Measurements from ENCODE around the gene INTS12. TPM values are rescaled to one million over a fixed set of nuclear protein-coding genes. Genes with fewer than 3 reads are reported as not detected.

The INTS12 gene
- total RNA-seq, 1 donor from 2014 or later: 11.5 TPM

DNA sequence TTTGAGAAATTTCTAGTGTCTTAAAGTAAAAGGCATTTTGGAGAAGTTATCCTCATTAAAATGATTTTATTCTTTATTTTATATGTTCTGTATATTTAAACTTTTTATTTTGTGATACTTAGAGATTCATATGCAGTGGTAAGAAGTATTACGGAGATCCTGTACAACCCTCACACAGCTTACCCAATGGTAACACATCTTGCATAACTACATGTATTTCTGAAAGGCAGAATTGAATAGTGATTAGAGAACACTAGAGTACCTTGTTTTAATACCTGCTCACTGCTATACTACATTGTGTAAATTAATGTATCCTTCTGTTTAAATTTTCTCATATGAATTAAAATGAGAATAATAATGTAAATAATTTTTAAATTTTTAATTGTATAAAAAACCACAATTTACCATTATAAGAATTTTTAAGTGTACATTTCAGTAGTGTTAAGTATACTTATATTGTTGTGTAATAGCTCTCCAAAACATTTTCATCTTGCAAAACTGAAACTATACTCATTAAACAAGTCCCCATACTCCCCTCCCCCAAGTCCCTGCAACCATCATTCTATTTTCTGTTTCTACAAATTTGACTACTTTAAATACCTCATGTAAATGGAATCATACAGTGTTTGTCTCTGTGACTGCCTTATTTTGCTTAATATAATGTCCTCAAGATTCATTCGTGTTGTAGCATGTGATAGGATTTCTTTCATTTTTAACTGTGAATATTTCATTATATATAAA is 45.4 kb downstream of the INTS12 start:
- no peak for DNase-seq (ENCODE audit: low spot score in 2 of 2)
- Histone ChIP-seq H3K4me1 (no peaks in the 10 kb centered on the region), H3K4me3 (no peak overlapping the region), H3K9me3 (no peaks in the 10 kb centered on the region), H3K36me3 (no peaks in the 10 kb centered on the region), H3K27ac (no peak overlapping the region), H3K27me3 (no peaks in the 10 kb centered on the region)
- intact Hi-C loops (cut with DNase I): no loop called here
- TF ChIP-seq CTCF (IDR thresholded peaks at IDR 0.05): no peak

- no peak for TF ChIP-seq CTCF (IDR thresholded peaks at IDR 0.05)
- Histone ChIP-seq H3K9me3 (no peaks in the 10 kb centered on the region), H3K4me3 (no peak overlapping the region), H3K36me3 (no peaks in the 10 kb centered on the region), H3K4me1 (no peaks in the 10 kb centered on the region), H3K27me3 (no peaks in the 10 kb centered on the region), H3K27ac (no peak overlapping the region)
- intact Hi-C loops (cut with DNase I): no loop called here
- DNase-seq (ENCODE audit: low spot score in 2 of 2): no peak
These were observed 47.5 kb downstream of the INTS12 start for GRCh38 chr4:105661028-105661427.

- H3K36me3 ChIP-seq: no peaks in the 10 kb centered on the region
- intact Hi-C loops (cut with DNase I): no loop called here
- no peak for TF ChIP-seq CTCF (IDR thresholded peaks at IDR 0.05)
- H3K9me3 ChIP-seq: no peaks in the 10 kb centered on the region
- no peak for DNase-seq (ENCODE audit: low spot score in 2 of 2)
- H3K4me3 ChIP-seq: no peak overlapping the region
- no peaks in the 10 kb centered on the region for H3K4me1 ChIP-seq
- H3K27me3 ChIP-seq: no peaks in the 10 kb centered on the region
- H3K27ac ChIP-seq: no peak overlapping the region
These were observed 49.3 kb downstream of the INTS12 start for GRCh38 chr4:105659190-105659589.

GRCh38 chr4:105657117-105657765 is 51.2 kb downstream of the INTS12 start:
- no peaks in the 10 kb centered on the region for H3K36me3 ChIP-seq
- no peak for DNase-seq (ENCODE audit: low spot score in 2 of 2)
- H3K27ac ChIP-seq: no peak overlapping the region
- no peaks in the 10 kb centered on the region for H3K27me3 ChIP-seq
- intact Hi-C loops (cut with DNase I): no loop called here
- no peaks in the 10 kb centered on the region for H3K4me1 ChIP-seq
- H3K9me3 ChIP-seq: no peaks in the 10 kb centered on the region
- TF ChIP-seq CTCF (IDR thresholded peaks at IDR 0.05): no peak
- no peak overlapping the region for H3K4me3 ChIP-seq

- Histone ChIP-seq H3K4me3 (no peak overlapping the region), H3K27me3 (no peaks in the 10 kb centered on the region), H3K27ac (no peak overlapping the region), H3K9me3 (no peaks in the 10 kb centered on the region), H3K4me1 (no peaks in the 10 kb centered on the region), H3K36me3 (no peaks in the 10 kb centered on the region)
- intact Hi-C loops (cut with DNase I): no loop called here
- no peak for DNase-seq (ENCODE audit: low spot score in 2 of 2)
- no peak for TF ChIP-seq CTCF (IDR thresholded peaks at IDR 0.05)
These were observed 56.1 kb downstream of the INTS12 start for GRCh38 chr4:105652286-105652888.
